SK-N-SH (cell line): ENCODE measurements around the gene TCF12. TPM values are rescaled to one million over a fixed set of nuclear protein-coding genes. Genes with fewer than 3 reads are reported as not detected.

ENCODE experiments used
- CTCF ChIA-PET: fragments of 300-600, 350-600 bp; formaldehyde crosslinking; extraction: SDS; loops from one replicate; lab custom pipeline; 2021; lab: Yijun Ruan, JAX
- POLR2A ChIA-PET: fragments of 350-600 bp; sonication (Branson Sonifier 250); formaldehyde crosslinking; extraction: SDS; loops from one replicate; lab custom pipeline; 2020; ENCODE audit warnings: antibody characterized with exemption, inconsistent platforms; lab: Yijun Ruan, JAX
- DNase-seq: peaks from one replicate; pipeline ENCODE4 v3.0.0; 2012
- H2AFZ ChIP-seq: fragments of 200-600 bp; sonication (generic); 2 replicates; pipeline ENCODE4 v1.8.1; 2016; ENCODE audit warnings: antibody characterized with exemption, mild to moderate bottlenecking, low read depth
- H3F3A ChIP-seq: fragments of 200-600 bp; sonication (generic); replicated peaks from 2 replicates; pipeline ENCODE3; 2016; ENCODE audit warnings: antibody characterized with exemption, mild to moderate bottlenecking; ENCODE audit not compliant: insufficient read depth
- H3K27ac ChIP-seq, 2 experiments: fragments of 200-500 bp in 1 of 2; fragments of 200-600 bp in 1 of 2; sonication (Bioruptor generic) in 1 of 2; sonication (generic), shearing (Covaris generic) in 1 of 2; 2 replicates each; pipeline versions ENCODE4 v1.5.1 to v1.6.1; 2014 to 2016; ENCODE audit warnings: low read depth in 2 of 2, inconsistent platforms in 1 of 2, low read length in 1 of 2, mild to moderate bottlenecking in 1 of 2, mixed read lengths in 1 of 2
- H3K27me3 ChIP-seq: fragments of 200-600 bp; sonication (generic), shearing (Covaris generic); 2 replicates; pipeline ENCODE4 v1.6.1; 2016; ENCODE audit warnings: mixed run types; ENCODE audit not compliant: insufficient read depth
- H3K36me3 ChIP-seq, 2 experiments: fragments of 200-500 bp in 1 of 2; fragments of 200-600 bp in 1 of 2; sonication (Bioruptor generic) in 1 of 2; sonication (generic) in 1 of 2; replicated peaks in 1 of 2; 2 replicates each; pipeline versions ENCODE3 to v1.5.1; 2014 to 2016; ENCODE audit warnings: low read length in 1 of 2, mild to moderate bottlenecking in 1 of 2; ENCODE audit not compliant: insufficient read depth in 2 of 2, control insufficient read depth in 1 of 2
- H3K4me1 ChIP-seq, 2 experiments: fragments of 200-500 bp in 1 of 2; fragments of 200-600 bp in 1 of 2; sonication (Bioruptor generic) in 1 of 2; sonication (generic), shearing (Covaris generic) in 1 of 2; 2 replicates each; pipeline versions ENCODE4 v1.5.1 to v1.6.1; 2014 to 2016; ENCODE audit warnings: low read depth in 1 of 2, low read length in 1 of 2, mixed run types in 1 of 2; ENCODE audit not compliant: insufficient read depth in 2 of 2, control insufficient read depth in 1 of 2
- H3K4me2 ChIP-seq: fragments of 200-600 bp; sonication (generic), shearing (Covaris generic); 2 replicates; pipeline ENCODE4 v1.6.1; 2017; ENCODE audit warnings: mixed run types
- H3K4me3 ChIP-seq, 2 experiments: fragments of 200-500 bp in 1 of 2; fragments of 200-600 bp in 1 of 2; sonication (Bioruptor generic) in 1 of 2; sonication (generic), shearing (Covaris generic) in 1 of 2; 2 replicates each; pipeline versions ENCODE4 v1.5.1 to v1.8.1; 2014 to 2016; ENCODE audit warnings: low read depth in 2 of 2, inconsistent platforms in 1 of 2, low read length in 1 of 2, mild to moderate bottlenecking in 1 of 2, mixed read lengths in 1 of 2, moderate library complexity in 1 of 2
- H3K79me2 ChIP-seq: fragments of 200-600 bp; sonication (generic); 2 replicates; pipeline ENCODE4 v1.8.1; 2017; ENCODE audit warnings: mild to moderate bottlenecking; ENCODE audit not compliant: insufficient read depth
- H3K9ac ChIP-seq: fragments of 200-600 bp; sonication (generic); 2 replicates; pipeline ENCODE4 v1.6.1; 2017; ENCODE audit warnings: mixed run types
- H3K9me2 ChIP-seq: fragments of 200-600 bp; sonication (generic); 2 replicates; pipeline ENCODE4 v1.6.1; 2017; ENCODE audit warnings: mixed run types
- H3K9me3 ChIP-seq: fragments of 200-600 bp; sonication (generic); 2 replicates; pipeline ENCODE4 v1.6.1; 2017; ENCODE audit warnings: mixed run types, mild to moderate bottlenecking, moderate library complexity
- H4K20me1 ChIP-seq: fragments of 200-600 bp; sonication (generic); 2 replicates; pipeline ENCODE4 v1.6.1; 2017; ENCODE audit warnings: mild to moderate bottlenecking, mixed run types; ENCODE audit not compliant: insufficient read depth
- CHD2 ChIP-seq: fragments of 150-350 bp; IDR thresholded peaks from 2 replicates; pipeline ENCODE4 v1.6.1; 2018; ENCODE audit warnings: low read length; ENCODE audit not compliant: partially characterized antibody
- FOXM1 ChIP-seq: IDR thresholded peaks from 2 replicates; pipeline ENCODE4 v1.4.0; 2012; ENCODE audit warnings: low read depth, mild to moderate bottlenecking
- GABPA ChIP-seq: IDR thresholded peaks from 2 replicates; pipeline ENCODE4 v1.4.0; 2012; ENCODE audit warnings: low read depth, mild to moderate bottlenecking
- NFIC ChIP-seq: IDR thresholded peaks from 2 replicates; pipeline ENCODE4 v1.4.0; 2012; ENCODE audit warnings: borderline replicate concordance
- RAD21 ChIP-seq: IDR thresholded peaks from 2 replicates; pipeline ENCODE4 v1.6.1; 2012; ENCODE audit warnings: mild to moderate bottlenecking, low read length
- RFX5 ChIP-seq: IDR thresholded peaks from 2 replicates; pipeline ENCODE4 v1.6.1; 2012; ENCODE audit warnings: mild to moderate bottlenecking, improper control_type of control experiment, low read length
- SIN3A ChIP-seq: IDR thresholded peaks from 2 replicates; pipeline ENCODE4 v1.6.1; 2012; ENCODE audit warnings: low read depth, mild to moderate bottlenecking, low read length, moderate library complexity, borderline replicate concordance
- USF1 ChIP-seq: IDR thresholded peaks from 2 replicates; pipeline ENCODE4 v1.4.0; 2012; ENCODE audit warnings: low read depth, borderline replicate concordance
- YY1 ChIP-seq: IDR thresholded peaks from 2 replicates; pipeline ENCODE4 v1.4.0; 2012; ENCODE audit warnings: low read depth, mild to moderate bottlenecking
- ZBTB33 ChIP-seq: IDR thresholded peaks from 2 replicates; pipeline ENCODE4 v1.4.0; 2012; ENCODE audit warnings: low read depth, borderline replicate concordance
- WGBS: methylation state at CpG from one replicate; pipeline ENCODE4 v1.1.6; 2017; ENCODE audit warnings: low lambda C conversion rate; 5-methylcytosine and 5-hydroxymethylcytosine counted together
- polyA plus RNA-seq, 3 experiments: library from polyadenylated mRNA; depleted of rRNA; stranded (reverse); fragments of >200 nt; gene quantifications; 2 replicates each; pipeline ENCODE4 v1.2.3, GENCODE V29; 2012

TCF12 gene
- polyA plus RNA-seq, 1 of the 3 experiments (the other 2 are of a cell fraction): 49.6 TPM

DNA sequence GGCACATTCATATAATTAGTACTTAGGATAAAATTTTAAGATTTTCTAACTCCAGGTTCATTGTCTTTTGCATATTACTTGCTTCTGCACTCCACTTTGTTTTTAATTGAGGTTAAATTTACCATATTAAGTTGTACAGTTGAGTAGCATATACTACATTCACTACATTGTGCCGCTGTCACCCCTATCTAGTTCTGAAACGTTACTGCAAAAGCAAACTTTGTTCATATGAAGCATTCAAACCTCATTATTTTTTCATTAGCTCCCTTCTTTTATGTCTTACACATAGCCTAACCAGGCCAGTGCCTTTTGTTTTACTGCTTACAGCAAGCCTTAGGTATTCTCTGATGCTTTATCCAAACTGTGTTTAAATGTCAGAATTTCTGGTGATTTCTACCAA is 274.7 kb downstream of the TCF12 start:
- Histone ChIP-seq H3F3A (peaks cover 15% of the 10 kb centered on the region), H3K4me1 (no peaks in the 10 kb centered on the region; a peak in 1 of 4 replicates), H4K20me1 (no peaks in the 10 kb centered on the region), H3K9me3 (no peaks in the 10 kb centered on the region), H3K4me3 (no peak overlapping the region), H3K9me2 (no peaks in the 10 kb centered on the region), H2AFZ (no peak overlapping the region), H3K9ac (no peak overlapping the region), H3K36me3 (peaks cover 4 to 18% of the 10 kb centered on the region in 2 experiments), H3K27ac (no peak overlapping the region), H3K4me2 (no peak overlapping the region), H3K79me2 (peaks cover 9% of the 10 kb centered on the region; the same call in 1 of the 2 replicates), H3K27me3 (no peaks in the 10 kb centered on the region)
- POLR2A ChIA-PET: no interaction called here
- TF ChIP-seq GABPA (no peak), ZBTB33 (no peak), CHD2 (no peak), FOXM1 (no peak), NFIC (no peak), RFX5 (no peak), USF1 (no peak), YY1 (no peak)
- CTCF ChIA-PET: no interaction called here
- WGBS: 79% methylated on average over 2 of the region's 2 CpGs
- DNase-seq: no peak

DNA sequence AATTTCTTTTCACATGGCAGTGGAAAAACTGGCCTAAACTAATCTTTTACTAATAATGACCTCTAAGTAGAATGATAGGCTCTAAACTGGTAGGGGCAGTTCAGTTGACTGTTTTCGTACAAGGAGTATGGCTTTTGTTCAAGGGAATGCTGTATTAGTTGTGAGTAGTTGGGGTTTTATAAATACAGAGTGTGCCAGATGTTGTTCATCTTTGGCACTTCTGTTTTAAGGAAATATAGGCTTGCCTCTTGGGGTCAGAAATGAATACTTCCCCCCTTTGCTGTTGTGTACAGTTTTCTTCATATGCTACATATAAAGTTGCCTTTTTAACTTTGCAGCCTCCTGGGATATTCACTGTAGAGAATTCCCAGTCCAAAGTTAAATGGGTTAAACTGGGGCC is 276.9 kb downstream of the TCF12 start:
- H3K79me2 ChIP-seq: peaks cover 10% of the 10 kb centered on the region
- 100% methylated on average over 1 of the region's 1 CpG for WGBS
- POLR2A ChIA-PET: no interaction called here
- no peaks in the 10 kb centered on the region for H3K27me3 ChIP-seq
- H3F3A ChIP-seq: peaks cover 25% of the 10 kb centered on the region
- peaks cover 6 to 11% of the 10 kb centered on the region in 2 experiments; a peak in 3 of 4 replicates for H3K4me1 ChIP-seq
- no peak for DNase-seq
- no peak overlapping the region for H3K4me3 ChIP-seq
- H4K20me1 ChIP-seq: no peaks in the 10 kb centered on the region; the same call in 1 of the 2 replicates
- no peaks in the 10 kb centered on the region for H3K9me2 ChIP-seq
- H3K36me3 ChIP-seq: peaks cover 4 to 21% of the 10 kb centered on the region in 2 experiments
- TF ChIP-seq SIN3A (no peak), RAD21 (no peak)
- TF ChIP-seq, all 33 proteins: peak for 0
- H2AFZ ChIP-seq: no peak overlapping the region
- H3K4me2 ChIP-seq: no peak overlapping the region
- H3K27ac ChIP-seq: no peak overlapping the region
- CTCF ChIA-PET: interaction anchor here (1.0 to 1.6 kb wide), 2 partner anchors 48 to 145 kb away, joined by 4 read pairs; no protein-coding TSS in a partner anchor
- no peaks in the 10 kb centered on the region for H3K9me3 ChIP-seq
- H3K9ac ChIP-seq: no peak overlapping the region
